ENCODE results near the gene NT5DC2.

DNA sequence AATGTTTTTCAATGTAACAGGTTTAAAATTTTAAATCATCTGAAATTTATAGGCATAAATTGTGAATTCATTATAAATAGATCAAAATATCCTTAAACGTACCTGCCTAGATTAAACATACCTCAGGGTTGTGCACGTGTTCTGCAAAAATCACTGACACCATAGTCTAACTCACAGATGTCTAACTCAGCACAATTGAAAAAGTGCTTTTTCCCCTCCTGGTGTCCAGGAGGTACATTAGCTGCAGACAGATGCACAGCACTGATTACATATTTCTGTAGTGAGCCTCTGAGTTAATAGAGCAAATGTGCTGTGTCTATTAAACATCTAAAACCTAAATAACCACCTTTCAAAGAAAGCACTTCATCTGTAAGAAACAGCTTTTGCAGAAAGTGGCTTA is 13.5 kb upstream of the NT5DC2 start:
- TF ChIP-seq, protein P1, sequence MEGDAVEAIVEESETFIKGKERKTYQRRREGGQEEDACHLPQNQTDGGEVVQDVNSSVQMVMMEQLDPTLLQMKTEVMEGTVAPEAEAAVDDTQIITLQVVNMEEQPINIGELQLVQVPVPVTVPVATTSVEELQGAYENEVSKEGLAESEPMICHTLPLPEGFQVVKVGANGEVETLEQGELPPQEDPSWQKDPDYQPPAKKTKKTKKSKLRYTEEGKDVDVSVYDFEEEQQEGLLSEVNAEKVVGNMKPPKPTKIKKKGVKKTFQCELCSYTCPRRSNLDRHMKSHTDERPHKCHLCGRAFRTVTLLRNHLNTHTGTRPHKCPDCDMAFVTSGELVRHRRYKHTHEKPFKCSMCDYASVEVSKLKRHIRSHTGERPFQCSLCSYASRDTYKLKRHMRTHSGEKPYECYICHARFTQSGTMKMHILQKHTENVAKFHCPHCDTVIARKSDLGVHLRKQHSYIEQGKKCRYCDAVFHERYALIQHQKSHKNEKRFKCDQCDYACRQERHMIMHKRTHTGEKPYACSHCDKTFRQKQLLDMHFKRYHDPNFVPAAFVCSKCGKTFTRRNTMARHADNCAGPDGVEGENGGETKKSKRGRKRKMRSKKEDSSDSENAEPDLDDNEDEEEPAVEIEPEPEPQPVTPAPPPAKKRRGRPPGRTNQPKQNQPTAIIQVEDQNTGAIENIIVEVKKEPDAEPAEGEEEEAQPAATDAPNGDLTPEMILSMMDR (IDR thresholded peaks at IDR 0.05): no peak
- no peak for TF ChIP-seq POLR2A (IDR thresholded peaks at IDR 0.05)

Measured in testis (tissue), 2 donors.